ENCODE results near the gene NFIL3.

GRCh38 chr9:91382298-91382697 is 41.3 kb downstream of the NFIL3 start:
- TF ChIP-seq CTCF (conservative IDR thresholded peaks at IDR 0.05), result no peak
- TF ChIP-seq EZH2 (IDR thresholded peaks at IDR 0.05; ENCODE audit: low read depth), result no peak

Measured in PC-9 (cell line).